WTC11 (cell line): Measurements from ENCODE around the gene CAMK2B. TPM values are rescaled to one million over a fixed set of nuclear protein-coding genes. Genes with fewer than 3 reads are reported as not detected.

Experiments
- ATAC-seq: fragments of 200-7000 bp; cut with Tn5 transposase; 2 replicates; pipeline ENCODE4 v1.10.0; 2021; ENCODE audit warnings: mild to moderate bottlenecking, moderate library complexity
- CTCF ChIA-PET: fragments of 300-600 bp; sonication (Branson Sonifier 250); formaldehyde crosslinking; loops from one replicate; lab custom pipeline; 2021; ENCODE audit warnings: antibody characterized with exemption; lab: Charles Lee
- POLR2A ChIA-PET: fragments of 350-600 bp; sonication (Branson Sonifier 250); formaldehyde crosslinking; loops from one replicate; lab custom pipeline; 2021; ENCODE audit warnings: antibody characterized with exemption; lab: Charles Lee
- DNase-seq: peaks from one replicate; pipeline ENCODE4 v3.0.0; 2021; ENCODE audit warnings: low spot score
- H3K27ac Mint-ChIP-seq: 2 replicates; pipeline ENCODE4 v1.8.0; 2021; ENCODE audit warnings: mixed read lengths
- H3K27me3 Mint-ChIP-seq: 2 replicates; pipeline ENCODE4 v1.8.0; 2021; ENCODE audit warnings: low read depth, mild to moderate bottlenecking, moderate library complexity, mixed read lengths
- H3K36me3 Mint-ChIP-seq: 2 replicates; pipeline ENCODE4 v1.8.0; 2021; ENCODE audit warnings: mixed read lengths
- H3K4me1 Mint-ChIP-seq: 2 replicates; pipeline ENCODE4 v1.8.0; 2022; ENCODE audit warnings: mixed read lengths
- H3K4me3 Mint-ChIP-seq: 2 replicates; pipeline ENCODE4 v1.8.0; 2021; ENCODE audit warnings: mild to moderate bottlenecking, moderate library complexity, mixed read lengths
- H3K9me3 Mint-ChIP-seq: 2 replicates; pipeline ENCODE4 v1.8.0; 2021; ENCODE audit warnings: mixed read lengths
- CREB1 ChIP-seq: sonication (generic); formaldehyde crosslinking; IDR thresholded peaks from 2 replicates; pipeline ENCODE4 v1.8.0; 2023; ENCODE audit warnings: mild to moderate bottlenecking, missing genetic modification reagents
- ETV6 ChIP-seq: sonication (generic); formaldehyde crosslinking; IDR thresholded peaks from 2 replicates; pipeline ENCODE4 v1.8.1; 2022; ENCODE audit warnings: mild to moderate bottlenecking, missing genetic modification reagents
- FOXP1 ChIP-seq: sonication (generic); formaldehyde crosslinking; IDR thresholded peaks from 2 replicates; pipeline ENCODE4 v1.8.0; 2022; ENCODE audit warnings: missing genetic modification reagents, mild to moderate bottlenecking, moderate library complexity, borderline replicate concordance
- GABPB1 ChIP-seq: sonication (generic); formaldehyde crosslinking; IDR thresholded peaks from 2 replicates; pipeline ENCODE4 v1.8.1; 2023; ENCODE audit warnings: mild to moderate bottlenecking, missing genetic modification reagents
- GRHL2 ChIP-seq: fragments of 250-450 bp; sonication (Bioruptor Pico); IDR thresholded peaks from 2 replicates; pipeline ENCODE4 v1.8.0; 2022; ENCODE audit warnings: mild to moderate bottlenecking, moderate library complexity; ENCODE audit not compliant: insufficient replicate concordance, severe bottlenecking
- JAZF1 ChIP-seq: fragments of 250-450 bp; sonication (Bioruptor Pico); IDR thresholded peaks from 2 replicates; pipeline ENCODE4 v1.9.0; 2021; ENCODE audit warnings: moderate library complexity, mild to moderate bottlenecking, inconsistent platforms
- JUN ChIP-seq: sonication (generic); formaldehyde crosslinking; IDR thresholded peaks from 2 replicates; pipeline ENCODE4 v1.8.0; 2023; ENCODE audit warnings: mild to moderate bottlenecking, missing genetic modification reagents
- MXD4 ChIP-seq: fragments of 250-450 bp; sonication (Bioruptor Pico); IDR thresholded peaks from 2 replicates; pipeline ENCODE4 v1.8.0; 2021; ENCODE audit warnings: mild to moderate bottlenecking, moderate library complexity, borderline replicate concordance
- OVOL2 ChIP-seq: fragments of 250-450 bp; sonication (Bioruptor Pico); IDR thresholded peaks from 2 replicates; pipeline ENCODE4 v1.9.0; 2021; ENCODE audit warnings: mild to moderate bottlenecking, borderline replicate concordance
- ZNF263 ChIP-seq: sonication (generic); formaldehyde crosslinking; IDR thresholded peaks from 2 replicates; pipeline ENCODE4 v1.8.1; 2022; ENCODE audit warnings: low read depth, mild to moderate bottlenecking, moderate library complexity, missing genetic modification reagents
- ZNF671 ChIP-seq: fragments of 250-450 bp; sonication (Bioruptor Pico); IDR thresholded peaks from 2 replicates; pipeline ENCODE4 v1.8.0; 2021; ENCODE audit warnings: mild to moderate bottlenecking
- total RNA-seq: library from RNA; stranded (reverse); gene quantifications from 3 replicates; pipeline ENCODE4 v1.2.3, GENCODE V29; 2021
- TF ChIP-seq, protein P1 (sequence below): sonication (generic); formaldehyde crosslinking; IDR thresholded peaks from 2 replicates; pipeline ENCODE4 v1.8.1; 2022; ENCODE audit warnings: low read depth, missing genetic modification reagents, borderline replicate concordance
- TF ChIP-seq, protein P2 (sequence below): fragments of 250-450 bp; sonication (Bioruptor Pico); IDR thresholded peaks from 2 replicates; pipeline ENCODE4 v1.9.0; 2021; ENCODE audit warnings: mild to moderate bottlenecking, borderline replicate concordance
- TF ChIP-seq, protein P3 (sequence below): fragments of 200-600 bp; IDR thresholded peaks from 2 replicates; pipeline ENCODE4 v1.8.0; 2022; ENCODE audit warnings: antibody characterized with exemption
- TF ChIP-seq, protein P4 (sequence below): sonication (generic); formaldehyde crosslinking; conservative IDR thresholded peaks from 2 replicates; pipeline ENCODE4 v1.8.1; 2023; ENCODE audit warnings: mild to moderate bottlenecking, low read depth, missing genetic modification reagents, moderate library complexity

The CAMK2B gene
- total RNA-seq, 1 experiment from 2014 or later, result 0.44 TPM

DNA sequence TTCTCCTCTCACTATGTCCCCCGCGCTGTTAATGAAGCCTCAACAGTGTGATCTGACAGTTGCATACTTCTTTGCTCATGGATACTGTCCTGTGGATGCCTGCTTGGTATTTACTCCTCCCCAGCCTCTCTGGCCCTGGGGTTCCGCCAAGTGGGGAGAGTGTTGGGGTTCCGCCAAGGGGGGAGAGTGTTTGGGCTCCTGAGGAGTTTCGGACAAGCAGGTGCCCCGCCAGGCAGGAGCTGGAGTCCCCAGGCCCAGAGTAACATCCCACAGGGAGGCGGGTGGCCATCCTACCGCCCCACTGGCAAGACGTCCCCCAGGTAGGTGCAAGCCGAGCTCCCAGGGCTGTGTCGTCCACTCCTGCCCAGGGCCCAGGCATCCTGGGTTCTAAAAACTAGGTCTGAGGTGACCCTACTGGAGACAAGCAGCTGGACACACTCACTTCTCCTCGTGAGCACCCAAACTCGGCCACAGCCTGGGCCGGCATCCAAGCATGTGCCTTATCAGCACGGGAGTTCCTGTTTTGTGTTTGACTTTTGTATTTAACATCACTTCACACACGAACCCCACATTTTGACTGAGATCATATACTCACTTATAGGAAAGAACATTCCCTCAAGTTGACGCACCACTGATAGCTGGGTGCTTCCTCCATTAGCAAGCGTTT, 34.2 kb downstream of the CAMK2B start (continued):
- TF ChIP-seq, protein P1, sequence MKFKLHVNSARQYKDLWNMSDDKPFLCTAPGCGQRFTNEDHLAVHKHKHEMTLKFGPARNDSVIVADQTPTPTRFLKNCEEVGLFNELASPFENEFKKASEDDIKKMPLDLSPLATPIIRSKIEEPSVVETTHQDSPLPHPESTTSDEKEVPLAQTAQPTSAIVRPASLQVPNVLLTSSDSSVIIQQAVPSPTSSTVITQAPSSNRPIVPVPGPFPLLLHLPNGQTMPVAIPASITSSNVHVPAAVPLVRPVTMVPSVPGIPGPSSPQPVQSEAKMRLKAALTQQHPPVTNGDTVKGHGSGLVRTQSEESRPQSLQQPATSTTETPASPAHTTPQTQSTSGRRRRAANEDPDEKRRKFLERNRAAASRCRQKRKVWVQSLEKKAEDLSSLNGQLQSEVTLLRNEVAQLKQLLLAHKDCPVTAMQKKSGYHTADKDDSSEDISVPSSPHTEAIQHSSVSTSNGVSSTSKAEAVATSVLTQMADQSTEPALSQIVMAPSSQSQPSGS (CRISPR knock-in tag), result no peak
- TF ChIP-seq, protein P2, sequence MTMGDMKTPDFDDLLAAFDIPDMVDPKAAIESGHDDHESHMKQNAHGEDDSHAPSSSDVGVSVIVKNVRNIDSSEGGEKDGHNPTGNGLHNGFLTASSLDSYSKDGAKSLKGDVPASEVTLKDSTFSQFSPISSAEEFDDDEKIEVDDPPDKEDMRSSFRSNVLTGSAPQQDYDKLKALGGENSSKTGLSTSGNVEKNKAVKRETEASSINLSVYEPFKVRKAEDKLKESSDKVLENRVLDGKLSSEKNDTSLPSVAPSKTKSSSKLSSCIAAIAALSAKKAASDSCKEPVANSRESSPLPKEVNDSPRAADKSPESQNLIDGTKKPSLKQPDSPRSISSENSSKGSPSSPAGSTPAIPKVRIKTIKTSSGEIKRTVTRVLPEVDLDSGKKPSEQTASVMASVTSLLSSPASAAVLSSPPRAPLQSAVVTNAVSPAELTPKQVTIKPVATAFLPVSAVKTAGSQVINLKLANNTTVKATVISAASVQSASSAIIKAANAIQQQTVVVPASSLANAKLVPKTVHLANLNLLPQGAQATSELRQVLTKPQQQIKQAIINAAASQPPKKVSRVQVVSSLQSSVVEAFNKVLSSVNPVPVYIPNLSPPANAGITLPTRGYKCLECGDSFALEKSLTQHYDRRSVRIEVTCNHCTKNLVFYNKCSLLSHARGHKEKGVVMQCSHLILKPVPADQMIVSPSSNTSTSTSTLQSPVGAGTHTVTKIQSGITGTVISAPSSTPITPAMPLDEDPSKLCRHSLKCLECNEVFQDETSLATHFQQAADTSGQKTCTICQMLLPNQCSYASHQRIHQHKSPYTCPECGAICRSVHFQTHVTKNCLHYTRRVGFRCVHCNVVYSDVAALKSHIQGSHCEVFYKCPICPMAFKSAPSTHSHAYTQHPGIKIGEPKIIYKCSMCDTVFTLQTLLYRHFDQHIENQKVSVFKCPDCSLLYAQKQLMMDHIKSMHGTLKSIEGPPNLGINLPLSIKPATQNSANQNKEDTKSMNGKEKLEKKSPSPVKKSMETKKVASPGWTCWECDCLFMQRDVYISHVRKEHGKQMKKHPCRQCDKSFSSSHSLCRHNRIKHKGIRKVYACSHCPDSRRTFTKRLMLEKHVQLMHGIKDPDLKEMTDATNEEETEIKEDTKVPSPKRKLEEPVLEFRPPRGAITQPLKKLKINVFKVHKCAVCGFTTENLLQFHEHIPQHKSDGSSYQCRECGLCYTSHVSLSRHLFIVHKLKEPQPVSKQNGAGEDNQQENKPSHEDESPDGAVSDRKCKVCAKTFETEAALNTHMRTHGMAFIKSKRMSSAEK, result no peak
- TF ChIP-seq GRHL2 (CRISPR knock-in tag) (no peak), OVOL2 (CRISPR knock-in tag) (no peak), MXD4 (no peak), JAZF1 (CRISPR knock-in tag) (no peak), ZNF671 (CRISPR knock-in tag) (no peak)

DNA sequence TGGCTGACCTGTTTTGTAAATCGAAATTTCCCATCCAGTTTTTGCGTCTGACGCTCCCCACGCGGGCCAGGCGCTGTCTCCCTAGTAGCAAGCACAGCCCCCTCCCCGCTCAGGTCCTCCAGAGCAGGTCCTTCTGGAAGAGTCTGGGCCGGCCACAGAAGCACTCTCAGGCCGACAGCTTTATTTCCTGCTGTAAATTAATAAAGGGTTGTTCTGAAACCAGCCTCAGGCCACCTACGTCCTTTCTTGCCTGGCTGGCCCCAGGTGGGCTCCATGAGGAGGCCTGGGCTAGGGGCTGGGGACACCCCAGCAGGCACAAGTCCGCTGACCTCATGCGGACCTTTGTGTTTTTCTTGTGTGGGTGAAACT, 35.2 kb downstream of the CAMK2B start:
- ChIA-PET POLR2A (no interaction called here), CTCF (interaction anchor here (1.0 to 2.4 kb wide), 2 partner anchors 49 to 244 kb away, joined by 3 to 9 read pairs; no protein-coding TSS in a partner anchor)
- no peaks in the 10 kb centered on the region for H3K36me3 Mint-ChIP-seq
- DNase-seq (peak; percentile 10), ATAC-seq (no peak)
- TF ChIP-seq, protein P3, sequence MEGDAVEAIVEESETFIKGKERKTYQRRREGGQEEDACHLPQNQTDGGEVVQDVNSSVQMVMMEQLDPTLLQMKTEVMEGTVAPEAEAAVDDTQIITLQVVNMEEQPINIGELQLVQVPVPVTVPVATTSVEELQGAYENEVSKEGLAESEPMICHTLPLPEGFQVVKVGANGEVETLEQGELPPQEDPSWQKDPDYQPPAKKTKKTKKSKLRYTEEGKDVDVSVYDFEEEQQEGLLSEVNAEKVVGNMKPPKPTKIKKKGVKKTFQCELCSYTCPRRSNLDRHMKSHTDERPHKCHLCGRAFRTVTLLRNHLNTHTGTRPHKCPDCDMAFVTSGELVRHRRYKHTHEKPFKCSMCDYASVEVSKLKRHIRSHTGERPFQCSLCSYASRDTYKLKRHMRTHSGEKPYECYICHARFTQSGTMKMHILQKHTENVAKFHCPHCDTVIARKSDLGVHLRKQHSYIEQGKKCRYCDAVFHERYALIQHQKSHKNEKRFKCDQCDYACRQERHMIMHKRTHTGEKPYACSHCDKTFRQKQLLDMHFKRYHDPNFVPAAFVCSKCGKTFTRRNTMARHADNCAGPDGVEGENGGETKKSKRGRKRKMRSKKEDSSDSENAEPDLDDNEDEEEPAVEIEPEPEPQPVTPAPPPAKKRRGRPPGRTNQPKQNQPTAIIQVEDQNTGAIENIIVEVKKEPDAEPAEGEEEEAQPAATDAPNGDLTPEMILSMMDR, result no peak
- TF ChIP-seq, protein P2, result no peak
- no peak for TF ChIP-seq ZNF263 (CRISPR knock-in tag)
- TF ChIP-seq ETV6, result no peak
- no peak for TF ChIP-seq GABPB1
- no peak for TF ChIP-seq OVOL2 (CRISPR knock-in tag)
- TF ChIP-seq GRHL2 (CRISPR knock-in tag), result no peak
- TF ChIP-seq CREB1, result no peak
- TF ChIP-seq FOXP1 (CRISPR knock-in tag), result no peak
- no peak for TF ChIP-seq JUN (CRISPR knock-in tag)
- TF ChIP-seq, protein P4, sequence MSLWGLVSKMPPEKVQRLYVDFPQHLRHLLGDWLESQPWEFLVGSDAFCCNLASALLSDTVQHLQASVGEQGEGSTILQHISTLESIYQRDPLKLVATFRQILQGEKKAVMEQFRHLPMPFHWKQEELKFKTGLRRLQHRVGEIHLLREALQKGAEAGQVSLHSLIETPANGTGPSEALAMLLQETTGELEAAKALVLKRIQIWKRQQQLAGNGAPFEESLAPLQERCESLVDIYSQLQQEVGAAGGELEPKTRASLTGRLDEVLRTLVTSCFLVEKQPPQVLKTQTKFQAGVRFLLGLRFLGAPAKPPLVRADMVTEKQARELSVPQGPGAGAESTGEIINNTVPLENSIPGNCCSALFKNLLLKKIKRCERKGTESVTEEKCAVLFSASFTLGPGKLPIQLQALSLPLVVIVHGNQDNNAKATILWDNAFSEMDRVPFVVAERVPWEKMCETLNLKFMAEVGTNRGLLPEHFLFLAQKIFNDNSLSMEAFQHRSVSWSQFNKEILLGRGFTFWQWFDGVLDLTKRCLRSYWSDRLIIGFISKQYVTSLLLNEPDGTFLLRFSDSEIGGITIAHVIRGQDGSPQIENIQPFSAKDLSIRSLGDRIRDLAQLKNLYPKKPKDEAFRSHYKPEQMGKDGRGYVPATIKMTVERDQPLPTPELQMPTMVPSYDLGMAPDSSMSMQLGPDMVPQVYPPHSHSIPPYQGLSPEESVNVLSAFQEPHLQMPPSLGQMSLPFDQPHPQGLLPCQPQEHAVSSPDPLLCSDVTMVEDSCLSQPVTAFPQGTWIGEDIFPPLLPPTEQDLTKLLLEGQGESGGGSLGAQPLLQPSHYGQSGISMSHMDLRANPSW (CRISPR knock-in tag), result no peak
- H3K9me3 Mint-ChIP-seq, result no peaks in the 10 kb centered on the region
- peaks cover 4% of the 10 kb centered on the region; the same call in 1 of the 2 replicates for H3K4me1 Mint-ChIP-seq
- no peak overlapping the region for H3K27ac Mint-ChIP-seq
- H3K27me3 Mint-ChIP-seq, result no peaks in the 10 kb centered on the region; the same call in 1 of the 2 replicates
- H3K4me3 Mint-ChIP-seq, result no peak overlapping the region
